ENCODE data around the gene MINDY4.

MINDY4 gene

GRCh38 chr7:30928254-30928872 is 157.1 kb downstream of the MINDY4 start:
- Histone ChIP-seq H3K36me3 (ENCODE audit: insufficient read depth) (no peaks in the 10 kb centered on the region), H3K27me3 (ENCODE audit: insufficient read depth, low read depth) (no peaks in the 10 kb centered on the region; the same call in 1 of the 2 replicates), H3K4me1 (ENCODE audit: low read depth, poor library complexity, severe bottlenecking) (no peaks in the 10 kb centered on the region), H3K4me2 (no peak overlapping the region), H3K9ac (no peak overlapping the region), H3K27ac (no peak overlapping the region), H3K4me3 (IDR thresholded peaks at IDR 0.05; ENCODE audit: insufficient read depth, low read depth, low read length) (no peak overlapping the region), H3K79me2 (ENCODE audit: insufficient read depth, low read depth) (no peaks in the 10 kb centered on the region), H4K20me1 (ENCODE audit: insufficient read depth) (no peaks in the 10 kb centered on the region), H2AFZ (ENCODE audit: low read depth) (no peak overlapping the region)
- no peak for TF ChIP-seq CTCF (conservative IDR thresholded peaks at IDR 0.05; ENCODE audit: low read depth, low read length)

- Histone ChIP-seq H3K36me3 (ENCODE audit: insufficient read depth) (no peaks in the 10 kb centered on the region), H3K4me2 (no peak overlapping the region), H3K79me2 (ENCODE audit: insufficient read depth, low read depth) (no peaks in the 10 kb centered on the region), H3K27me3 (ENCODE audit: insufficient read depth, low read depth) (no peaks in the 10 kb centered on the region; the same call in 1 of the 2 replicates), H3K4me1 (ENCODE audit: low read depth, poor library complexity, severe bottlenecking) (no peaks in the 10 kb centered on the region), H3K9ac (no peak overlapping the region), H3K27ac (no peak overlapping the region), H3K4me3 (IDR thresholded peaks at IDR 0.05; ENCODE audit: insufficient read depth, low read depth, low read length) (no peak overlapping the region), H4K20me1 (ENCODE audit: insufficient read depth) (no peaks in the 10 kb centered on the region), H2AFZ (ENCODE audit: low read depth) (no peak overlapping the region)
- no peak for TF ChIP-seq CTCF (conservative IDR thresholded peaks at IDR 0.05; ENCODE audit: low read depth, low read length)
These were observed 158.5 kb downstream of the MINDY4 start for GRCh38 chr7:30929686-30930085.

- H3K27me3 ChIP-seq (ENCODE audit: insufficient read depth, low read depth): no peaks in the 10 kb centered on the region; the same call in 1 of the 2 replicates
- no peak for TF ChIP-seq CTCF (conservative IDR thresholded peaks at IDR 0.05; ENCODE audit: low read depth, low read length)
- H4K20me1 ChIP-seq (ENCODE audit: insufficient read depth): no peaks in the 10 kb centered on the region
- H3K4me3 ChIP-seq (IDR thresholded peaks at IDR 0.05; ENCODE audit: insufficient read depth, low read depth, low read length): no peak overlapping the region
- H3K27ac ChIP-seq: no peak overlapping the region
- H3K4me1 ChIP-seq (ENCODE audit: low read depth, poor library complexity, severe bottlenecking): no peaks in the 10 kb centered on the region
- H3K4me2 ChIP-seq: no peak overlapping the region
- no peaks in the 10 kb centered on the region for H3K36me3 ChIP-seq (ENCODE audit: insufficient read depth)
- H2AFZ ChIP-seq (ENCODE audit: low read depth): no peak overlapping the region
- H3K9ac ChIP-seq: no peak overlapping the region
- H3K79me2 ChIP-seq (ENCODE audit: insufficient read depth, low read depth): no peaks in the 10 kb centered on the region
These were observed 159.4 kb downstream of the MINDY4 start for GRCh38 chr7:30930621-30931020.

GRCh38 chr7:30931161-30931928 is 160.1 kb downstream of the MINDY4 start:
- H3K4me3 ChIP-seq (IDR thresholded peaks at IDR 0.05; ENCODE audit: insufficient read depth, low read depth, low read length): no peak overlapping the region
- H3K9ac ChIP-seq: no peak overlapping the region
- no peaks in the 10 kb centered on the region for H3K79me2 ChIP-seq (ENCODE audit: insufficient read depth, low read depth)
- H3K27ac ChIP-seq: no peak overlapping the region
- H4K20me1 ChIP-seq (ENCODE audit: insufficient read depth): no peaks in the 10 kb centered on the region
- no peak overlapping the region for H3K4me2 ChIP-seq
- no peaks in the 10 kb centered on the region for H3K4me1 ChIP-seq (ENCODE audit: low read depth, poor library complexity, severe bottlenecking)
- H3K27me3 ChIP-seq (ENCODE audit: insufficient read depth, low read depth): no peaks in the 10 kb centered on the region; the same call in 1 of the 2 replicates
- no peak for TF ChIP-seq CTCF (conservative IDR thresholded peaks at IDR 0.05; ENCODE audit: low read depth, low read length)
- no peaks in the 10 kb centered on the region for H3K36me3 ChIP-seq (ENCODE audit: insufficient read depth)
- H2AFZ ChIP-seq (ENCODE audit: low read depth): no peak overlapping the region

Data from KMS-11 (cell line).